Neural progenitor cell (in vitro differentiated cells): Measurements from ENCODE around the gene GNG10. TPM values are rescaled to one million over a fixed set of nuclear protein-coding genes. Genes with fewer than 3 reads are reported as not detected.
A peak's percentile ranks its signal among the peaks of the same experiment; 100 is the strongest.

ENCODE experiments used
- DNase-seq: peaks from one replicate; pipeline ENCODE4 v3.0.0-alpha.2; 2016; ENCODE audit warnings: low spot score
- H2AFZ ChIP-seq: fragments of 200-600 bp; sonication (generic); replicated peaks from 2 replicates; pipeline ENCODE4 v1.6.1; 2016; ENCODE audit warnings: antibody characterized with exemption
- H3F3A ChIP-seq: fragments of 200-600 bp; sonication (generic); 2 replicates; pipeline ENCODE4 v1.6.1; 2016; ENCODE audit warnings: antibody characterized with exemption, low read depth
- H3K27ac ChIP-seq: fragments of 200-600 bp; sonication (generic); 2 replicates; pipeline ENCODE4 v1.5.1; 2016; ENCODE audit warnings: mild to moderate bottlenecking
- H3K27me3 ChIP-seq: fragments of 200-600 bp; sonication (generic); 2 replicates; pipeline ENCODE4 v1.6.1; 2016; ENCODE audit warnings: mild to moderate bottlenecking, moderate library complexity
- H3K36me3 ChIP-seq: fragments of 200-600 bp; sonication (generic); 2 replicates; pipeline ENCODE4 v1.5.1; 2016
- H3K4me1 ChIP-seq: fragments of 200-600 bp; sonication (generic); 2 replicates; pipeline ENCODE4 v1.6.1; 2016; ENCODE audit warnings: mixed run types
- H3K4me2 ChIP-seq: fragments of 200-600 bp; sonication (generic); 2 replicates; pipeline ENCODE4 v1.6.1; 2016
- H3K4me3 ChIP-seq: fragments of 200-600 bp; sonication (generic); 2 replicates; pipeline ENCODE4 v1.5.1; 2016
- H3K79me2 ChIP-seq: fragments of 200-600 bp; sonication (generic); 2 replicates; pipeline ENCODE4 v1.6.1; 2016; ENCODE audit warnings: low read depth
- H3K9ac ChIP-seq: fragments of 200-600 bp; sonication (generic); 2 replicates; pipeline ENCODE4 v1.6.1; 2016
- H3K9me3 ChIP-seq: fragments of 200-600 bp; sonication (generic); 2 replicates; pipeline ENCODE4 v1.5.1; 2016; ENCODE audit warnings: low read depth
- H4K20me1 ChIP-seq: fragments of 200-600 bp; sonication (generic); 2 replicates; pipeline ENCODE4 v1.6.1; 2016; ENCODE audit warnings: low read depth
- H3K27ac Mint-ChIP-seq: 3 replicates; pipeline ENCODE4 v1.8.0; 2021; ENCODE audit warnings: mixed read lengths
- H3K27me3 Mint-ChIP-seq: 2 replicates; pipeline ENCODE4 v1.8.0; 2022; ENCODE audit warnings: low read depth, mild to moderate bottlenecking, inconsistent platforms, moderate library complexity, mixed read lengths; ENCODE audit not compliant: insufficient read depth
- H3K36me3 Mint-ChIP-seq: 3 replicates; pipeline ENCODE4 v1.8.0; 2021; ENCODE audit warnings: mixed read lengths
- H3K4me1 Mint-ChIP-seq: 3 replicates; pipeline ENCODE4 v1.8.0; 2021; ENCODE audit warnings: mixed read lengths
- H3K4me3 Mint-ChIP-seq: 3 replicates; pipeline ENCODE4 v1.8.0; 2021; ENCODE audit warnings: mild to moderate bottlenecking, moderate library complexity, mixed read lengths
- H3K9me3 Mint-ChIP-seq: 3 replicates; pipeline ENCODE4 v1.8.0; 2020; ENCODE audit warnings: mixed read lengths
- EZH2 ChIP-seq: fragments of 200-600 bp; sonication (generic); IDR thresholded peaks from 2 replicates; pipeline ENCODE4 v1.6.1; 2017; ENCODE audit warnings: antibody characterized with exemption, mild to moderate bottlenecking, moderate library complexity
- EZH2phosphoT487 ChIP-seq: fragments of 200-600 bp; sonication (generic); IDR thresholded peaks from 2 replicates; pipeline ENCODE4 v1.6.1; 2017; ENCODE audit warnings: antibody characterized with exemption
- total RNA-seq: library from RNA; depleted of rRNA; stranded (reverse); fragments of >200 nt; gene quantifications from 2 replicates; pipeline ENCODE4 v1.2.3, GENCODE V29; 2015; ENCODE audit warnings: low replicate concordance
- TF ChIP-seq, protein P1 (sequence below): fragments of 200-600 bp; sonication (generic); IDR thresholded peaks from 2 replicates; pipeline ENCODE4 v1.5.1; 2017; ENCODE audit warnings: antibody characterized with exemption, mild to moderate bottlenecking

The GNG10 gene
- total RNA-seq, 1 donor from 2014 or later, result 128 TPM

DNA sequence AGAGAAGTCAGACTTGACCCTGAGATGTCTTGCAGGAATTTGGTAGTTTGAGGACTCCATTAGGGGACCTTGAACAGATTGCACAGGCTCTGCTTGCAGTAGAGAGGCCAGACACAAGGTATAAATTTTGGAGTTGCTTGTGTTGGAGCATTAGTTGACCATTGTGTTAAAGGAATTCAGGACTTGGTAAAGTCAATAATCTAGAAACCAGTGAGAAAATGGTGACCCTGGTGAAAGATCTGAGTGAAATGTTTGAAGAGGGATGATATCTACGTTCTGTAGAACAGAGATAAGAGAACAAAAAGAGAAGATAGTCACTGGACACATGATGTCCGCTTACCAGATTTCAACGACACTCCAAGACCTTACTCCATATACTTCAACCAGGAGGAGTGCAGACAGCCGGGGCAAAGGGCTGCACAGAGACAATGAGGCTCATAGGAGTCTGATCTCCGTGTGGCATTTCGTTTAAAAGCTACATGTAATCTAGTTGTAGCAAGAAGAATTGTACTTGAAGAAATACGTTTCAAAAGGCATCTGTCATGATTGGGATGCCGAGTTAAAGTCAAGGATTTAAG is 17.1 kb upstream of the GNG10 start:
- Histone ChIP-seq H3K4me1 (no peaks in the 10 kb centered on the region), H3K27me3 (no peaks in the 10 kb centered on the region), H3K27ac (no peak overlapping the region), H4K20me1 (no peaks in the 10 kb centered on the region), H2AFZ (no peak overlapping the region), H3K9ac (no peak overlapping the region), H3F3A (no peaks in the 10 kb centered on the region), H3K79me2 (peaks cover 25% of the 10 kb centered on the region), H3K9me3 (no peaks in the 10 kb centered on the region), H3K4me3 (no peak overlapping the region), H3K36me3 (no peaks in the 10 kb centered on the region), H3K4me2 (no peak overlapping the region)
- Mint-ChIP-seq H3K9me3 (peaks cover 5% of the 10 kb centered on the region), H3K4me3 (no peak overlapping the region), H3K36me3 (peaks cover 29% of the 10 kb centered on the region), H3K27me3 (peaks cover 3% of the 10 kb centered on the region), H3K4me1 (peaks cover 2% of the 10 kb centered on the region), H3K27ac (peak overlapping the region; percentile 40)
- DNase-seq, result no peak
- no peak for TF ChIP-seq EZH2phosphoT487
- TF ChIP-seq, protein P1, sequence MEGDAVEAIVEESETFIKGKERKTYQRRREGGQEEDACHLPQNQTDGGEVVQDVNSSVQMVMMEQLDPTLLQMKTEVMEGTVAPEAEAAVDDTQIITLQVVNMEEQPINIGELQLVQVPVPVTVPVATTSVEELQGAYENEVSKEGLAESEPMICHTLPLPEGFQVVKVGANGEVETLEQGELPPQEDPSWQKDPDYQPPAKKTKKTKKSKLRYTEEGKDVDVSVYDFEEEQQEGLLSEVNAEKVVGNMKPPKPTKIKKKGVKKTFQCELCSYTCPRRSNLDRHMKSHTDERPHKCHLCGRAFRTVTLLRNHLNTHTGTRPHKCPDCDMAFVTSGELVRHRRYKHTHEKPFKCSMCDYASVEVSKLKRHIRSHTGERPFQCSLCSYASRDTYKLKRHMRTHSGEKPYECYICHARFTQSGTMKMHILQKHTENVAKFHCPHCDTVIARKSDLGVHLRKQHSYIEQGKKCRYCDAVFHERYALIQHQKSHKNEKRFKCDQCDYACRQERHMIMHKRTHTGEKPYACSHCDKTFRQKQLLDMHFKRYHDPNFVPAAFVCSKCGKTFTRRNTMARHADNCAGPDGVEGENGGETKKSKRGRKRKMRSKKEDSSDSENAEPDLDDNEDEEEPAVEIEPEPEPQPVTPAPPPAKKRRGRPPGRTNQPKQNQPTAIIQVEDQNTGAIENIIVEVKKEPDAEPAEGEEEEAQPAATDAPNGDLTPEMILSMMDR, result no peak
- TF ChIP-seq EZH2, result no peak

DNA sequence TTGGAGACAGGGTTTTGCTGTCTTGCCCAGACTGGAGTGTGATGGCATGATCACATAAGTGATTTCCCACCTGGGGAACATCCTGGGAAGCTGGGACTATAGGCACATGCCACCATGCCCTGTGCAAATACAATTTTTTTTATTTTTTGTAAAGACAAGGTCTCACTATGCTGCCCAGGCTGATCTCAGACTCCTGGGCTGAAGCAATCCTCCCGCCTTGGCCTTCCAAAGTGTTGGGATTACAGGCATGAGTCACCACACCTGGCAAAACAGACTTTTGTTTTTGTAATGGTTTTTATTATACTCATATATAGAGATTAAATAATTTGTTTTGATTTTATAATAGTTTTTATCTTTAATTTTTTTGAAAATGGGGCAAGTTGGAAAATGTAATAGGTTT is 15.6 kb upstream of the GNG10 start:
- peaks cover 2% of the 10 kb centered on the region for H3K4me1 Mint-ChIP-seq
- H3K9me3 Mint-ChIP-seq, result peaks cover 5% of the 10 kb centered on the region
- Histone ChIP-seq H3F3A (no peaks in the 10 kb centered on the region), H3K9ac (no peak overlapping the region), H3K4me1 (no peaks in the 10 kb centered on the region), H3K36me3 (peaks cover 11% of the 10 kb centered on the region), H2AFZ (no peak overlapping the region), H3K9me3 (no peaks in the 10 kb centered on the region), H3K27ac (no peak overlapping the region), H3K79me2 (peaks cover 21% of the 10 kb centered on the region), H3K27me3 (no peaks in the 10 kb centered on the region), H3K4me3 (no peak overlapping the region), H4K20me1 (no peaks in the 10 kb centered on the region), H3K4me2 (no peak overlapping the region)
- peaks cover 33% of the 10 kb centered on the region for H3K36me3 Mint-ChIP-seq
- H3K27me3 Mint-ChIP-seq, result peaks cover 3% of the 10 kb centered on the region
- no peak overlapping the region for H3K27ac Mint-ChIP-seq
- no peak for TF ChIP-seq EZH2phosphoT487
- TF ChIP-seq EZH2, result no peak
- TF ChIP-seq, protein P1, result no peak
- H3K4me3 Mint-ChIP-seq, result no peak overlapping the region
- DNase-seq, result no peak

DNA sequence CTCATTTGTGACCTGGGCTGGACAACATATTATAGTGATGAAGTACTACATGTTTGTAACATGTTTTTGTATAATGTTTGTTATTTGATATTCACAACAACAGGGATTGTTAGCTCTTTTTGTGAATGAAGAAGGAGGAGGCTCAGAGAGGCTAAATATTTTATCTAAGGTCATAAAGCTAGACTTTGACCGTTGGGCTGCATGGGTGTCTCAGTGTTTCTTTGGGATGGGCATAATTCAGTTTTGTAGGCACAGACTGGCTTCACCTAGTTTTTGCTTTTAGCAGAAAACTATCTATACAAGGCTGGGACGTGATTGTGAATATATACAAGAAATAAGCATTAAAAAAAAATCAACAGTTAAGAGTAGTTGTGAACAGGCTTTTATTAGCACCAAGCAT is 15.0 kb upstream of the GNG10 start:
- H3K27ac ChIP-seq, result no peak overlapping the region
- Mint-ChIP-seq H3K4me1 (peaks cover 2% of the 10 kb centered on the region), H3K27me3 (peaks cover 3% of the 10 kb centered on the region), H3K27ac (no peak overlapping the region), H3K9me3 (peaks cover 5% of the 10 kb centered on the region), H3K4me3 (no peak overlapping the region), H3K36me3 (peaks cover 33% of the 10 kb centered on the region)
- no peaks in the 10 kb centered on the region for H4K20me1 ChIP-seq
- no peak for DNase-seq
- TF ChIP-seq EZH2, result no peak
- TF ChIP-seq, protein P1, result no peak
- TF ChIP-seq EZH2phosphoT487, result no peak
- H3K4me1 ChIP-seq, result no peaks in the 10 kb centered on the region
- no peak overlapping the region for H2AFZ ChIP-seq
- H3K4me2 ChIP-seq, result no peak overlapping the region
- H3K79me2 ChIP-seq, result peaks cover 21% of the 10 kb centered on the region
- no peak overlapping the region for H3K4me3 ChIP-seq
- H3K36me3 ChIP-seq, result peaks cover 11% of the 10 kb centered on the region
- no peaks in the 10 kb centered on the region for H3K27me3 ChIP-seq
- H3F3A ChIP-seq, result no peaks in the 10 kb centered on the region
- no peaks in the 10 kb centered on the region for H3K9me3 ChIP-seq
- no peak overlapping the region for H3K9ac ChIP-seq
